ENCODE results near the gene OBSCN. TPM values are rescaled to one million over a fixed set of nuclear protein-coding genes. Genes with fewer than 3 reads are reported as not detected.

The OBSCN gene
- total RNA-seq, 1 donor from 2014 or later = 28.6 TPM

GRCh38 chr1:228271701-228272251 is 63.9 kb downstream of the OBSCN start:
- intact Hi-C loops (cut with DNase I) = no loop called here
- TF ChIP-seq, protein P1, sequence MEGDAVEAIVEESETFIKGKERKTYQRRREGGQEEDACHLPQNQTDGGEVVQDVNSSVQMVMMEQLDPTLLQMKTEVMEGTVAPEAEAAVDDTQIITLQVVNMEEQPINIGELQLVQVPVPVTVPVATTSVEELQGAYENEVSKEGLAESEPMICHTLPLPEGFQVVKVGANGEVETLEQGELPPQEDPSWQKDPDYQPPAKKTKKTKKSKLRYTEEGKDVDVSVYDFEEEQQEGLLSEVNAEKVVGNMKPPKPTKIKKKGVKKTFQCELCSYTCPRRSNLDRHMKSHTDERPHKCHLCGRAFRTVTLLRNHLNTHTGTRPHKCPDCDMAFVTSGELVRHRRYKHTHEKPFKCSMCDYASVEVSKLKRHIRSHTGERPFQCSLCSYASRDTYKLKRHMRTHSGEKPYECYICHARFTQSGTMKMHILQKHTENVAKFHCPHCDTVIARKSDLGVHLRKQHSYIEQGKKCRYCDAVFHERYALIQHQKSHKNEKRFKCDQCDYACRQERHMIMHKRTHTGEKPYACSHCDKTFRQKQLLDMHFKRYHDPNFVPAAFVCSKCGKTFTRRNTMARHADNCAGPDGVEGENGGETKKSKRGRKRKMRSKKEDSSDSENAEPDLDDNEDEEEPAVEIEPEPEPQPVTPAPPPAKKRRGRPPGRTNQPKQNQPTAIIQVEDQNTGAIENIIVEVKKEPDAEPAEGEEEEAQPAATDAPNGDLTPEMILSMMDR (IDR thresholded peaks at IDR 0.05) = no peak
- H3K4me3 ChIP-seq = no peak overlapping the region
- H3K27ac ChIP-seq = no peak overlapping the region
- peaks cover 0 to 4% of the 10 kb centered on the region in 2 donors for H3K36me3 ChIP-seq
- H3K9me3 ChIP-seq = no peaks in the 10 kb centered on the region
- no peaks in the 10 kb centered on the region for H3K27me3 ChIP-seq
- peaks cover 0 to 10% of the 10 kb centered on the region in 2 donors for H3K4me1 ChIP-seq
- DNase-seq (ENCODE audit: low spot score in 2 of 2) = no peak

GRCh38 chr1:228272331-228272791 is 64.5 kb downstream of the OBSCN start:
- no peaks in the 10 kb centered on the region for H3K9me3 ChIP-seq
- peaks cover 0 to 10% of the 10 kb centered on the region in 2 donors for H3K4me1 ChIP-seq
- H3K27ac ChIP-seq = no peak overlapping the region
- H3K27me3 ChIP-seq = no peaks in the 10 kb centered on the region
- DNase-seq (ENCODE audit: low spot score in 2 of 2) = no peak
- H3K4me3 ChIP-seq = no peak overlapping the region
- peaks cover 0 to 4% of the 10 kb centered on the region in 2 donors for H3K36me3 ChIP-seq
- intact Hi-C loops (cut with DNase I) = no loop called here
- TF ChIP-seq, protein P1 (IDR thresholded peaks at IDR 0.05) = no peak

DNA sequence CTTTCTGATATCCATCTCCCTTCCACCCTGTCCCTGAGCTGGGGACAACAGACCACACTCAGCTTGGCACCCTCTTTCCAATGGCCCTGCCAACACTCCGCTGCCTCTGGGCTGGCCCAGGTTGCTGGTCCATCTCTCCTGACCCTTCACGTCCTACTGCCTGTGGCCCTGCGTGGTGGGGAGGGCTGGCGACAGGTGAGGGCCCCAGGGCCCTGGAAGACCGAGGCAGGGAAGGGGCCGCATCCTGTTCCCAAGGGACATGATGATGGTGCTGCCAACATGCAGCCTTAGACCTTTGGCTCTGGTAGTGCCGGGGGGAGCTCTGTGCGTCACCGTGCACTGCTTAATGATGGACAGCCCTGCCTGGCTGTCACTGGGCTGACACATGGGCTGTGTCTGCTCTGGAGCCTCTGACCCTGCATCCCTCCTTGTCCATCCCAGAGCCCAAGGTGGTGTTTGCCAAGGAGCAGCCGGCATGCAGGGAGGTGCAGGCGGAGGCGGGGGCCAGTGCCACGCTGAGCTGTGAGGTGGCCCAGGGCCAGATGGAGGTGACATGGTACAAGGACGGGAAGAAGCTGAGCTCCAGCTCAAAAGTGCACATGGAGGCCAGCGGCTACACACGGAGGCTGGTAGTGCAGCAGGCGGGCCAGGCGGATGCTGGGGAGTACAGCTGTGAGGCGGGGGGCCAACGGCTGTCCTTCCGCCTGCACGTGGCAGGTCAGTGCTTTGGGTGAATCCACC is 65.2 kb downstream of the OBSCN start:
- Histone ChIP-seq H3K27ac (no peak overlapping the region), H3K9me3 (no peaks in the 10 kb centered on the region), H3K4me1 (peaks cover 0 to 10% of the 10 kb centered on the region in 2 donors), H3K27me3 (no peaks in the 10 kb centered on the region), H3K4me3 (no peak overlapping the region), H3K36me3 (peaks cover 0 to 4% of the 10 kb centered on the region in 2 donors)
- intact Hi-C loops (cut with DNase I) = no loop called here
- no peak for DNase-seq (ENCODE audit: low spot score in 2 of 2)
- TF ChIP-seq, protein P1 (IDR thresholded peaks at IDR 0.05) = no peak

DNA sequence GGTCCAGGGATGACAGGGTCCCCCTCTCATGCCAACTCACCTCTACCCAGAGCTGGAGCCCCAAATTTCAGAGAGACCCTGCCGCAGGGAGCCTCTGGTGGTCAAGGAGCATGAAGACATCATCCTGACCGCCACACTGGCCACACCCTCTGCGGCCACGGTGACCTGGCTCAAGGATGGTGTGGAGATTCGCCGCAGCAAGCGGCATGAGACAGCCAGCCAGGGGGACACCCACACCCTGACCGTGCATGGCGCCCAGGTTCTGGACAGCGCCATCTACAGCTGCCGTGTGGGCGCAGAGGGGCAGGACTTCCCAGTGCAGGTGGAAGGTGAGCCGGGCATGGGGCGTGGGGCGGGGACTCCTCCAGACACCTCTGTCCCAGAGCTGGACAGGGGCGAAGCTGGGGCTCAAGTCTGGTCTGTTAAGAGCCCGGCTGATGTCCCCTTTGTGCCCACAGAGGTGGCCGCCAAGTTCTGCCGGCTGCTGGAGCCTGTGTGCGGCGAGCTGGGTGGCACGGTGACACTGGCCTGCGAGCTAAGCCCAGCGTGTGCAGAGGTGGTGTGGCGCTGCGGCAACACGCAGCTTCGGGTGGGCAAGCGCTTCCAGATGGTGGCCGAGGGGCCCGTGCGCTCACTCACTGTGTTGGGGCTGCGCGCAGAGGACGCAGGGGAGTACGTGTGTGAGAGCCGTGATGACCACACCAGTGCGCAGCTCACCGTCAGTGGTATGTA is 66.0 kb downstream of the OBSCN start:
- TF ChIP-seq, protein P1 (IDR thresholded peaks at IDR 0.05) = no peak
- DNase-seq (ENCODE audit: low spot score in 2 of 2) = peak in 1 of 2 donors; percentile 7
- no peak overlapping the region for H3K27ac ChIP-seq
- no peaks in the 10 kb centered on the region for H3K9me3 ChIP-seq
- peaks cover 0 to 4% of the 10 kb centered on the region in 2 donors for H3K36me3 ChIP-seq
- H3K4me3 ChIP-seq = no peak overlapping the region
- H3K4me1 ChIP-seq = peaks cover 0 to 10% of the 10 kb centered on the region in 2 donors
- intact Hi-C loops (cut with DNase I) = no loop called here
- no peaks in the 10 kb centered on the region for H3K27me3 ChIP-seq

- intact Hi-C loops (cut with DNase I) = loop anchor here (5.0 kb wide), 1 partner anchor 62 kb away; no protein-coding TSS in a partner anchor
These were observed 66.8 kb downstream of the OBSCN start for GRCh38 chr1:228274452-228275178.

More at GRCh38 chr1:228274452-228275178, 66.8 kb downstream of the OBSCN start:
- peak in 1 of 2 donors; percentile 5 for DNase-seq (ENCODE audit: low spot score in 2 of 2)
- Histone ChIP-seq H3K27ac (no peak overlapping the region), H3K4me1 (peaks cover 0 to 10% of the 10 kb centered on the region in 2 donors), H3K36me3 (peaks cover 0 to 4% of the 10 kb centered on the region in 2 donors), H3K27me3 (no peaks in the 10 kb centered on the region), H3K4me3 (peak overlapping the region in 1 of 2 donors; percentile 68), H3K9me3 (no peaks in the 10 kb centered on the region)
- TF ChIP-seq, protein P1 (IDR thresholded peaks at IDR 0.05) = no peak
